IMR-90 (cell line): Measurements from ENCODE around the gene COL25A1.

Experiments
- CEBPB ChIP-seq: IDR thresholded peaks from 2 replicates; pipeline ENCODE4 v1.6.1; 2012; ENCODE audit warnings: low read depth, low read length, improper control_type of control experiment
- CTCF ChIP-seq: conservative IDR thresholded peaks from 2 replicates; pipeline ENCODE4 v1.5.1; 2012; ENCODE audit warnings: mild to moderate bottlenecking, low read depth, low read length, improper control_type of control experiment
- FOS ChIP-seq: fragments of 150-350 bp; IDR thresholded peaks from 2 replicates; pipeline ENCODE4 v1.6.1; 2016; ENCODE audit warnings: low read depth, low read length
- MAZ ChIP-seq: IDR thresholded peaks from 2 replicates; pipeline ENCODE4 v1.6.1; 2012; ENCODE audit warnings: low read depth, mild to moderate bottlenecking, low read length, improper control_type of control experiment, moderate library complexity, borderline replicate concordance
- MXI1 ChIP-seq: IDR thresholded peaks from 2 replicates; pipeline ENCODE4 v1.6.1; 2012; ENCODE audit warnings: low read depth, mild to moderate bottlenecking, low read length, moderate library complexity, borderline replicate concordance
- POLR2A ChIP-seq: IDR thresholded peaks from 2 replicates; pipeline ENCODE4 v1.6.1; 2012; ENCODE audit warnings: mild to moderate bottlenecking, low read depth, low read length
- RAD21 ChIP-seq: IDR thresholded peaks from 2 replicates; pipeline ENCODE4 v1.6.1; 2012; ENCODE audit warnings: low read length, improper control_type of control experiment
- SMC3 ChIP-seq: fragments of 150-350 bp; IDR thresholded peaks from 2 replicates; pipeline ENCODE4 v1.6.1; 2016; ENCODE audit warnings: low read depth, mild to moderate bottlenecking, antibody characterized with exemption, low read length, moderate library complexity
- TF ChIP-seq, protein P1 (sequence below): fragments of 150-350 bp; IDR thresholded peaks from 2 replicates; pipeline ENCODE4 v1.6.1; 2017; ENCODE audit warnings: mild to moderate bottlenecking, antibody characterized with exemption, low read length, low read depth

GRCh38 chr4:108854786-108855185 is 447.7 kb downstream of the COL25A1 start:
- TF ChIP-seq RAD21 (no peak), CTCF (no peak), SMC3 (no peak), POLR2A (no peak), MAZ (no peak), FOS (no peak), CEBPB (no peak), MXI1 (no peak)
- TF ChIP-seq, protein P1, sequence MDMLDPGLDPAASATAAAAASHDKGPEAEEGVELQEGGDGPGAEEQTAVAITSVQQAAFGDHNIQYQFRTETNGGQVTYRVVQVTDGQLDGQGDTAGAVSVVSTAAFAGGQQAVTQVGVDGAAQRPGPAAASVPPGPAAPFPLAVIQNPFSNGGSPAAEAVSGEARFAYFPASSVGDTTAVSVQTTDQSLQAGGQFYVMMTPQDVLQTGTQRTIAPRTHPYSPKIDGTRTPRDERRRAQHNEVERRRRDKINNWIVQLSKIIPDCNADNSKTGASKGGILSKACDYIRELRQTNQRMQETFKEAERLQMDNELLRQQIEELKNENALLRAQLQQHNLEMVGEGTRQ, result no peak
